Left lung (tissue), 10 donors: Measurements from ENCODE around the gene CNTNAP1. TPM values are rescaled to one million over a fixed set of nuclear protein-coding genes. Genes with fewer than 3 reads are reported as not detected.

Experiments used
- ATAC-seq: fragments of 200-7000 bp; cut with Tn5 transposase; one replicate; pipeline ENCODE4 v1.9.1; 2020; ENCODE audit warnings: moderate library complexity
- DNase-seq, 4 donors: peaks; one replicate each; pipeline ENCODE4 v3.0.0-alpha.2; 2013 to 2020
- H3K27ac ChIP-seq, 2 donors: fragments of 200-600 bp; sonication (generic) in 1 of 2; one replicate each; pipeline versions ENCODE4 v1.5.0 to v1.8.0; 2020 to 2021
- H3K27me3 ChIP-seq, 2 donors: fragments of 200-600 bp; sonication (generic) in 1 of 2; one replicate each; pipeline versions ENCODE4 v1.5.0 to v1.8.0; 2020 to 2021
- H3K36me3 ChIP-seq, 2 donors: fragments of 200-600 bp; sonication (generic) in 1 of 2; one replicate each; pipeline versions ENCODE4 v1.5.0 to v1.8.0; 2020 to 2021
- H3K4me1 ChIP-seq, 2 donors: fragments of 200-600 bp; one replicate each; pipeline ENCODE4 v1.8.0; 2021
- H3K4me3 ChIP-seq, 2 donors: fragments of 200-600 bp; sonication (generic) in 1 of 2; one replicate each; pipeline versions ENCODE4 v1.5.0 to v1.8.0; 2020 to 2021; ENCODE audit warnings: mild to moderate bottlenecking in 1 of 2
- H3K9me3 ChIP-seq, 2 donors: fragments of 200-600 bp; sonication (generic) in 1 of 2; one replicate each; pipeline versions ENCODE4 v1.5.0 to v1.8.0; 2020 to 2021
- intact Hi-C, 2 donors: fragments of 100-400 bp; cut with DNase I; formaldehyde crosslinking; loops; one replicate each; pipeline versions ENCODE4 v1.11.2 to v1.14.2; 2022
- polyA plus RNA-seq, 6 donors: library from polyadenylated mRNA; unstranded; fragments of 120-200 nt; gene quantifications; one replicate each; pipeline ENCODE4 v1.2.1, GENCODE V29; 2013; ENCODE audit not compliant: insufficient read length in 6 of 6
- total RNA-seq, 2 donors: library from RNA; stranded (reverse); fragmentation: NEBNext Ultra II Directional; extraction: Animal tissue kit (Norgen Biotek cat#: 25700); gene quantifications; one replicate each; pipeline ENCODE4 v1.2.1, GENCODE V29; 2021
- TF ChIP-seq, protein P1 (sequence below), 2 donors: fragments of 200-600 bp; sonication (generic) in 1 of 2; IDR thresholded peaks; one replicate each; pipeline versions ENCODE4 v1.5.0 to v1.8.0; 2021; ENCODE audit warnings: antibody characterized with exemption in 2 of 2
- donor health status: DM: no; HTN: yes; CAD: no.
- donor health status: DM: no; HTN: no; CAD: no.

The CNTNAP1 gene
- total and polyA plus RNA-seq, 8 donors: 7.3 to 15.6 (median 11.2) TPM

DNA sequence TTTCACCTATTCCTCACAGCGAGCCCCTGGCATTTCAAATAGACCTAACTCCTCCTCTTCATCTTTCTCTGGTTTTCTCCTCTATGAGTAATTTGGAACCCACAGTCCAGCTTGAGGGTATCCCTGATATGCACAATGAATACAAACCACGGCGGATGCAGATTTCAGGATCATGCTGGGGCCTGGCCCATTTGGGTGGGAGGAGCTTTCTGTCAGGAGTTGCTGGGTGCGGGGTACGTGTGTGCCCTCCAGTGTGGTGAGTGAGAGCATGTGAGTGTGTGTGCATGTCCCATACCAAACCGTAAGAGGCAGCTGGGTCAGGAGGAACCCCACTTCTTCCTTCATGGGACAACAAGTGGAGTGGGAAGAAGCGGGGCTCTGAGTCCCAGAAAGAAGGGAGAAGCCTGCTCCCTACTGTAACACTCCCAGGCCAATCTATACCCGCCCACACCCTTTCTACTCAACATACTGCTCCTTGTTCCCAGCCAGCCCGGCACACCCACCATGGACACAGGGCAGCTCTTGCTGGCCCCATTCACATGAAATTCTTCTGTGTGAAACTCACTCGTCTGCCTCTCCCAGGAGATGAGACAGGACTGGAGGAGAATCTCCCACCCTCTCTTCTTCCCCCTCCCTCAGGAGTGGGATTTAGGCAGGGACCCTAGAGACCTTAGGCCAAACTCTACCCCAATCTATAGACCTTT lies 18.4 kb downstream of the CNTNAP1 start:
- no peak for DNase-seq
- Histone ChIP-seq H3K36me3 (peaks cover 0 to 86% of the 10 kb centered on the region in 2 donors), H3K9me3 (no peaks in the 10 kb centered on the region), H3K27me3 (no peaks in the 10 kb centered on the region), H3K27ac (no peak overlapping the region), H3K4me1 (no peaks in the 10 kb centered on the region), H3K4me3 (no peak overlapping the region)
- TF ChIP-seq, protein P1, sequence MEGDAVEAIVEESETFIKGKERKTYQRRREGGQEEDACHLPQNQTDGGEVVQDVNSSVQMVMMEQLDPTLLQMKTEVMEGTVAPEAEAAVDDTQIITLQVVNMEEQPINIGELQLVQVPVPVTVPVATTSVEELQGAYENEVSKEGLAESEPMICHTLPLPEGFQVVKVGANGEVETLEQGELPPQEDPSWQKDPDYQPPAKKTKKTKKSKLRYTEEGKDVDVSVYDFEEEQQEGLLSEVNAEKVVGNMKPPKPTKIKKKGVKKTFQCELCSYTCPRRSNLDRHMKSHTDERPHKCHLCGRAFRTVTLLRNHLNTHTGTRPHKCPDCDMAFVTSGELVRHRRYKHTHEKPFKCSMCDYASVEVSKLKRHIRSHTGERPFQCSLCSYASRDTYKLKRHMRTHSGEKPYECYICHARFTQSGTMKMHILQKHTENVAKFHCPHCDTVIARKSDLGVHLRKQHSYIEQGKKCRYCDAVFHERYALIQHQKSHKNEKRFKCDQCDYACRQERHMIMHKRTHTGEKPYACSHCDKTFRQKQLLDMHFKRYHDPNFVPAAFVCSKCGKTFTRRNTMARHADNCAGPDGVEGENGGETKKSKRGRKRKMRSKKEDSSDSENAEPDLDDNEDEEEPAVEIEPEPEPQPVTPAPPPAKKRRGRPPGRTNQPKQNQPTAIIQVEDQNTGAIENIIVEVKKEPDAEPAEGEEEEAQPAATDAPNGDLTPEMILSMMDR (IDR thresholded peaks at IDR 0.05): no peak
- no peak for ATAC-seq
- intact Hi-C loops: no loop called here

DNA sequence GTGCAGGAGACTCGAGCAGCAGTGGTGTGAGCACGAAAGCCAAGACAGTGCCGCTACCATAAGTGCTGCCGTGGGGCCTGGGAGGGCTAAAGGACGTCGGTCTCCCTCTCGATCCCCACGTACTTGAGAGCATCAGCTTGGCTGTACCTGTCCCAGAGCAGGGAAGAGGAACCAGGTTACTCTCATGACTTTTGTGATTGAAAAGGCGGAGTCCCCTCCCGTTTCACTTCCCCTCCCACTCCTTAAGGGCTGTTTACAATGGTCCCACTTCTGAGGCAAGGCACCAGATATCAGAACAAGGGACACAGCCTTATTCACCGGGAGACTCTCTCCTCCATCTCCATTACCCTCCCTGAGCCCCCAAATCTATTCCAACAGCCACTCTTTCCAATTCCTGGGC lies 20.1 kb downstream of the CNTNAP1 start:
- TF ChIP-seq, protein P1 (IDR thresholded peaks at IDR 0.05): no peak
- Histone ChIP-seq H3K36me3 (peaks cover 0 to 86% of the 10 kb centered on the region in 2 donors), H3K4me3 (no peak overlapping the region), H3K27me3 (no peaks in the 10 kb centered on the region), H3K9me3 (no peaks in the 10 kb centered on the region), H3K27ac (no peak overlapping the region), H3K4me1 (no peaks in the 10 kb centered on the region)
- no peak for DNase-seq
- no peak for ATAC-seq
- intact Hi-C loops: no loop called here

DNA sequence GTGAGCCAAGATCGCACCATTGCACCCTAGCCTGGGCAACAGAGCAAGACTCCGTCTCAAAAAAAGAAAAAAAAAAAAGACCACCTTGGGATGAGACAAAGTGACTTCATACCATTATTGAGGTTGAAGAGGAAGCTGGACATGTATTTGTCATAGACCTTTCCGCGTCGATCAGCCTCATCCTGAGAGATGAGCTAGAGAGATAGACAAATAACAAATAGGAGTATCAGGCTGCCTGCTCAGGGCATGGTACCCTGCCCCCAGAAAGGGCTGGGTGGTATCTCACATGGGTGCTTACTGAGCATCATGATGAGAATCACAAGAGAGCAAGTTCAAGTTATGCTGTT lies 22.1 kb downstream of the CNTNAP1 start:
- Histone ChIP-seq H3K9me3 (no peaks in the 10 kb centered on the region), H3K4me1 (no peaks in the 10 kb centered on the region), H3K27ac (no peak overlapping the region), H3K4me3 (no peak overlapping the region), H3K27me3 (no peaks in the 10 kb centered on the region), H3K36me3 (peaks cover 0 to 100% of the 10 kb centered on the region in 2 donors)
- ATAC-seq (no peak), DNase-seq (no peak)
- intact Hi-C loops: no loop called here
- TF ChIP-seq, protein P1 (IDR thresholded peaks at IDR 0.05): no peak

DNA sequence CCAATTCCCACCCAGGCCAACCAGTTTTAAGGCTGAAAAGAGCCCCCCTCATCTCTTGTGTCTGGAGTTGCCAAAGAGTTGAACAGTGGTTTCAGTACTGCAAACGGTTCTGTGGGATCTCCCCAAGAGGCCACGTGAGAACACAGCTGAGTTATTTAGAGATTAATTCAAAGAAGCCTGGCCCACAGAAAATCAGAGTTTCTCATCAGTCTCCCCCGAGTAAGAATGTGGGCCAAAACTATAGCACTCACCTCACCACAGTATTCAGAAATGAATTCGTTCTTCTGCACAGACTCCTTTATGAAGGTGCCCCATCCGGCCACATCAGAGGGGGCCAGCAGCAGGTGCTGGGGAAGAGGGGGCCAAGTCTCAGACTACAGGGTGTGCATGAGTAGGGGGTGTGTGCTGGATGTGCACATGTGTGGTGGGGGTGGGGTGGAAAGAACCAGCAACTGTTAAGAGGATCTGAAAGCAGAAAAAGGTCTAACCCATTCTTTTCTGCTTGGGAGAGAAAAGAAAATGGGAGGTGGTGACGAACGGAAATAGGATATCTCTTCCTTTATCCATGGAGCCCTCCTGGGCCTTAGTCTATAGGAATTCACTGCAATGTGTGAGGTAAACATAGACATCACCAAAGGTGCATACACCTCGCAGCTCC lies 22.6 kb downstream of the CNTNAP1 start:
- Histone ChIP-seq H3K9me3 (no peaks in the 10 kb centered on the region), H3K27ac (no peak overlapping the region), H3K4me3 (no peak overlapping the region), H3K36me3 (peaks cover 0 to 100% of the 10 kb centered on the region in 2 donors), H3K27me3 (no peaks in the 10 kb centered on the region), H3K4me1 (no peaks in the 10 kb centered on the region)
- ATAC-seq (no peak), DNase-seq (no peak)
- intact Hi-C loops: no loop called here
- TF ChIP-seq, protein P1 (IDR thresholded peaks at IDR 0.05): no peak

- DNase-seq (no peak), ATAC-seq (no peak)
- H3K27ac ChIP-seq: no peak overlapping the region
- H3K36me3 ChIP-seq: peaks cover 0 to 100% of the 10 kb centered on the region in 2 donors
- H3K4me1 ChIP-seq: no peaks in the 10 kb centered on the region
- no peaks in the 10 kb centered on the region for H3K27me3 ChIP-seq
- no peaks in the 10 kb centered on the region for H3K9me3 ChIP-seq
- no peak overlapping the region for H3K4me3 ChIP-seq
- intact Hi-C loops: no loop called here
- TF ChIP-seq, protein P1 (IDR thresholded peaks at IDR 0.05): no peak
Observed at GRCh38 chr17:42706732-42707131, 24.4 kb downstream of the CNTNAP1 start.
